ENCODE data around the gene EPHB1. TPM values are rescaled to one million over a fixed set of nuclear protein-coding genes. Genes with fewer than 3 reads are reported as not detected.

Gene EPHB1
- total RNA-seq, 1 donor from 2014 or later, result 1.6 TPM

DNA sequence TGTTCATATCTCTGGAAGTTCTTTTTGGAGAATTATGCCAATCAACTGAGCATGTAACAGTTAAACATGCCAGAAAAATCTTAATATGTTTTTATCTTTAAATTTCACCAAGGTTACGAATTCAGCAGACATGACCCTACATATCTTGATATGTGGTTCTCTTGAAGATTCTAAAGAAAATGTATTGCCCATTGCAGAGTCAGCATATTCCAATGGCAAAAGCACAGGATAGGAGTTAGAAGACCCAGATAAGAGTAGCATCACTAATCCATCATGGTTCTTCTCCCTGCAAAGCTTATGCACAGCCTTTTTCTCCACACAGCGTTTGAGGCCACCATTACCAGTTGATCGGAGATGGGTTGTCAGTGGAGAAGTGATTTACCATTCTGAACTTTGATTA is 402.8 kb downstream of the EPHB1 start:
- TF ChIP-seq, protein P1, sequence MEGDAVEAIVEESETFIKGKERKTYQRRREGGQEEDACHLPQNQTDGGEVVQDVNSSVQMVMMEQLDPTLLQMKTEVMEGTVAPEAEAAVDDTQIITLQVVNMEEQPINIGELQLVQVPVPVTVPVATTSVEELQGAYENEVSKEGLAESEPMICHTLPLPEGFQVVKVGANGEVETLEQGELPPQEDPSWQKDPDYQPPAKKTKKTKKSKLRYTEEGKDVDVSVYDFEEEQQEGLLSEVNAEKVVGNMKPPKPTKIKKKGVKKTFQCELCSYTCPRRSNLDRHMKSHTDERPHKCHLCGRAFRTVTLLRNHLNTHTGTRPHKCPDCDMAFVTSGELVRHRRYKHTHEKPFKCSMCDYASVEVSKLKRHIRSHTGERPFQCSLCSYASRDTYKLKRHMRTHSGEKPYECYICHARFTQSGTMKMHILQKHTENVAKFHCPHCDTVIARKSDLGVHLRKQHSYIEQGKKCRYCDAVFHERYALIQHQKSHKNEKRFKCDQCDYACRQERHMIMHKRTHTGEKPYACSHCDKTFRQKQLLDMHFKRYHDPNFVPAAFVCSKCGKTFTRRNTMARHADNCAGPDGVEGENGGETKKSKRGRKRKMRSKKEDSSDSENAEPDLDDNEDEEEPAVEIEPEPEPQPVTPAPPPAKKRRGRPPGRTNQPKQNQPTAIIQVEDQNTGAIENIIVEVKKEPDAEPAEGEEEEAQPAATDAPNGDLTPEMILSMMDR (IDR thresholded peaks at IDR 0.05), result no peak
- no peak overlapping the region for H3K27ac ChIP-seq
- H3K9me3 ChIP-seq, result no peaks in the 10 kb centered on the region
- no peaks in the 10 kb centered on the region for H3K36me3 ChIP-seq
- intact Hi-C loops (cut with DNase I), result no loop called here
- ATAC-seq (no peak), DNase-seq (no peak)
- H3K27me3 ChIP-seq, result no peaks in the 10 kb centered on the region
- no peaks in the 10 kb centered on the region for H3K4me1 ChIP-seq
- no peak overlapping the region for H3K4me3 ChIP-seq

DNA sequence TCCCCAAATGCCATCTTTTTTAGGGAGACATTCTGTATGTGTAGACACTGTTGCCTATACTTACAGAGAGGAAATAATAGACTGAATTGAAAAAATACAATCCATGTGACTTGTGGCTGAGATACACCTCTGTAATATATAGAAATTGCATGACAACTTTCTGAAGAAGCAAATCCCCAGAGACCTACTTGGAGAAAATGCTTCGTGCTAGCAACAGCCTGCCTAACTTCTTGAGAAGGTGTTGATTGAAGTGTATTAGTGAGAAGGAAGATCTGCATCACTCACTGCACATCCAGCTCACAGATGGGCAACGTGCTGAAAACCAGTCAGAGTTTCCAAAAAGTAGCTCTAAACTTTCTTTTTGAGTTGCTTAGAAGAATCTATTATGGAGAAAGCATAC is 404.1 kb downstream of the EPHB1 start:
- H3K27me3 ChIP-seq, result no peaks in the 10 kb centered on the region
- H3K9me3 ChIP-seq, result no peaks in the 10 kb centered on the region
- DNase-seq (no peak), ATAC-seq (no peak)
- H3K4me3 ChIP-seq, result no peak overlapping the region
- H3K4me1 ChIP-seq, result no peaks in the 10 kb centered on the region
- intact Hi-C loops (cut with DNase I), result no loop called here
- TF ChIP-seq, protein P1 (IDR thresholded peaks at IDR 0.05), result no peak
- H3K27ac ChIP-seq, result no peak overlapping the region
- H3K36me3 ChIP-seq, result no peaks in the 10 kb centered on the region

DNA sequence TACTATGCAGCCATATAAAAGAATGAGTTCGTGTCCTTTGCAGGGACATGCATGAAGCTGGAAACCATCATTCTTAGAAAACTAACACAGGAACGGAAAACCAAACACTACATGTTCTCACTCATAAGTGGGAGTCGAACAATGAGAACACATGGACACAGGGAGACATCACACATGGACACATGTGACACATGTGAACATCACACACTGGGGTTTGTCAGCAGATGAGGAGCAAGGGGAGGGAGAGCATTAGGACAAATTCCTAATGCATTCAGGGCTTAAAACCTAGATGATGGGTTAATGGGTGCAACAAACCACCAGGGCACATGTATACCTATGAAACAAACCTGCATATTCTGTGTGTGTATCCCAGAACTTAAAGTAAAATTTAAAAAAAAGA is 408.0 kb downstream of the EPHB1 start:
- no peak for ATAC-seq
- H3K36me3 ChIP-seq, result no peaks in the 10 kb centered on the region
- no peaks in the 10 kb centered on the region for H3K27me3 ChIP-seq
- H3K27ac ChIP-seq, result no peak overlapping the region
- intact Hi-C loops (cut with DNase I), result no loop called here
- no peaks in the 10 kb centered on the region for H3K9me3 ChIP-seq
- no peaks in the 10 kb centered on the region for H3K4me1 ChIP-seq
- TF ChIP-seq, protein P1 (IDR thresholded peaks at IDR 0.05), result no peak
- H3K4me3 ChIP-seq, result no peak overlapping the region
- no peak for DNase-seq

DNA sequence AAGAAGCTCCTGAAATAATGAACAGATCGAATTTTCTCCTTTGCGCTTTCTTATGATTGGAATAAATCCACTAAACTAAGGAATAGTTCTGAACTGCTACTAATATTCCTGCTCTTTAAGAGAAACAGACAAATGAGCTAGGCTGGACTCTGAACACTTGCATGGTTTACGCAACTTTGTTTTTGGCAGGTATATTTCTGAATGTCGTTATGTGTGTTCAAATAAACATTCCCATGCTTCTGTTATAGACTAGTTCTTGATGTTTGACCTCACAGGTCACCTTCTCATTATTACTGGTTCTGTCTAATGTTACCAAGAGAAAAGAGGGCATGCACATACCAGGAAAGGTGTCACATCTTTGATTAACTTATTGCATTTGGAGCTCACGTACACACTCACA is 418.2 kb downstream of the EPHB1 start:
- Histone ChIP-seq H3K36me3 (no peaks in the 10 kb centered on the region), H3K9me3 (no peaks in the 10 kb centered on the region), H3K4me3 (no peak overlapping the region), H3K27me3 (no peaks in the 10 kb centered on the region), H3K4me1 (no peaks in the 10 kb centered on the region), H3K27ac (no peak overlapping the region)
- DNase-seq (no peak), ATAC-seq (no peak)
- intact Hi-C loops (cut with DNase I), result no loop called here
- TF ChIP-seq, protein P1 (IDR thresholded peaks at IDR 0.05), result no peak

DNA sequence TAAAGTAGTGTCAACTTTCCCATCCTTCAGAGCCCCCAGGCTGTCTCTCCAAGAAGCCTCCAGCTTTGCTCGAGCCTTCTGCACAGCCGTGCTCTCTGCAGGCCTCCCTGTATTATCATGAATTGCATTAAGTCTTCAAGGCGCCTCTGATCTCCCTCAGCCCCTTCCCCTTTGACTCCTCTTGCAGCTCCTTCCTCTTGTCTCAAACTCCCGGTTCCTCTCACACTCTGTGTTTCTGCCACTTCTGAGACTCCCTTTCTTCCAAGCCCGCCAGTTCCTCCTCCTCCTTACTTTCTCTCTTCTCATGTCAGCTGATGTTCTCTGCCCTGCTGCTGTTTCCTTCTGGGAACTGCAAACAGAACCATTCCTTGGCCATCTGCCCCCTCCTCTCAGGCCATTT is 418.8 kb downstream of the EPHB1 start:
- Histone ChIP-seq H3K9me3 (no peaks in the 10 kb centered on the region), H3K4me3 (no peak overlapping the region), H3K4me1 (no peaks in the 10 kb centered on the region), H3K27me3 (no peaks in the 10 kb centered on the region), H3K27ac (no peak overlapping the region), H3K36me3 (no peaks in the 10 kb centered on the region)
- DNase-seq (no peak), ATAC-seq (no peak)
- TF ChIP-seq, protein P1 (IDR thresholded peaks at IDR 0.05), result no peak
- intact Hi-C loops (cut with DNase I), result no loop called here

DNA sequence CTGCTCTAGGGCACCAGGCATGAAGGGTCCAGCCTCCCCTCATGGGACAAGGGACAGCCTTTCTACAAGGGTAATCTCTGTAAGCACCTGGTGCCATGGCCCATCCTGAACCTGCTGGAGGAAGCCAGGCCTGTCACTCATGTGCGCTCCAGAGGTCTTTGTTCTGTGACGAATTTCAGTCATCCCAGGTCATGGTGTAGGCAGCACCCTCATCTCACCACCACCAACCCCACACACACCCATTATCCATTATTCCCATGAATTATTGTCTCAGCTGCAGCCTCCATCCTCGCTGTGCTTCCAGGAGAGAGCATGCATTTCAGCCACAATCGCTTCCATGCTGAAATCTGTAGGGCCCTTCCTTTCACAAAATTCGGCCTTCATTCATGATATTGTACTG is 419.3 kb downstream of the EPHB1 start:
- no peaks in the 10 kb centered on the region for H3K4me1 ChIP-seq
- H3K27me3 ChIP-seq, result no peaks in the 10 kb centered on the region
- ATAC-seq (no peak), DNase-seq (no peak)
- no peaks in the 10 kb centered on the region for H3K9me3 ChIP-seq
- no peak overlapping the region for H3K4me3 ChIP-seq
- TF ChIP-seq, protein P1 (IDR thresholded peaks at IDR 0.05), result no peak
- H3K36me3 ChIP-seq, result no peaks in the 10 kb centered on the region
- intact Hi-C loops (cut with DNase I), result no loop called here
- H3K27ac ChIP-seq, result no peak overlapping the region

Measured in upper lobe of right lung (tissue), 1 donor.